NCI-H1436 (cell line): ENCODE data around the gene STEAP1B.
"Not testable (repeated sequence)": the region's sequence is repeated elsewhere in the genome, so short reads cannot be mapped to it uniquely, and the experiment has no call there.

Experiments
- DNase-seq: peaks from one replicate; lab custom pipeline; 2025; lab: John Stamatoyannopoulos, UW

The STEAP1B gene

GRCh38 chr7:22454446-22454845 is 45.5 kb downstream of the STEAP1B start:
- DNase-seq, result no peak

DNA sequence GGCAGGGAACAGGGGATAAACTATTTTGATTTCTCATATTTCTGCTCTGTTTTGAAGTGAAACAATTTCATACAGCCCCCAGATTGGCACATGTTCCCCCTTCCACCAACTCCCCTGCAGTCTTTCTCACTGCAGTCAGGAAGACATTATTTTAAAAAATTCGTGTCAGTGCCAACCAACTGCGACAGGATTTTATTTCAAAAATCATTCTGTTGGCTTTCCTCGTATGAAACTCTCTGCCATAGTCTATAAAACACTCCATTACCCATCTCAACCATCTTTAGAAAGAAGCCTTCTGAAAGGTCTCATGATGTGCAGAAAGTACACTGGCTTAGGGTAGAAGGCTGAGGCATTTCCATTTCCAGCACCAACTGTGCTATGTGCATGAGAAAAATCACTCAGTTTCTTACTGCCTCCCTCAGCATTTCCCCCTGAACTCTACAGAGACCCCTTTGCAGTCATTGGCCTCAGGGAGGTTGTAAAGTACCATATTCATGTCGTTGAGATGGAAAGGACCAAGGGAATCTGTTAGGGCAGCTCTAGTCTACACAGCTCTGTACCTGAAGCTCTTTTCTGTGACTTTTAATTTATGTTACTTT is 46.9 kb downstream of the STEAP1B start:
- no peak for DNase-seq

- DNase-seq, result no peak
These were observed 47.6 kb downstream of the STEAP1B start for GRCh38 chr7:22452142-22452959.

DNA sequence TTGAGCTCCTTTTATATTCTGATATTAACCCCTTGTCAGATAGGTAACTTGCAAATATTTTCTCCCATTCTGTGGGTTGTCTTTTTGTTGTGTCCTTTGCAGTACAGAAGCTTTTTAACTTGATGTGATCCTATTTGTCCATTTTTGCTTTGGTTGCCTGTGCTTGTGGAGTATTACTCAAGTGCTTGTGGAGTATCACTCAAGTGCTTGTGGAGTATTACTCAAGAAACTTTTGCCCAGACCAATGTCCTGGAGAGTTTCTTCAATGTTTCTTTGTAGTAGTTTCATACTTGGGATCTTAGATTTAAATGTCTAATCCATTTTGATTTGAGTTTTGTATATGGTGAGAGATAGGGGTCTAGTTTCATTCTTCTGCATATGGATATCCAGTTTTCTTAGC is 50.0 kb downstream of the STEAP1B start:
- not testable (repeated sequence) for DNase-seq

- DNase-seq, result no peak
These were observed 52.2 kb downstream of the STEAP1B start for GRCh38 chr7:22447762-22448161.

- no peak for DNase-seq
These were observed 53.0 kb downstream of the STEAP1B start for GRCh38 chr7:22447008-22447407.

DNA sequence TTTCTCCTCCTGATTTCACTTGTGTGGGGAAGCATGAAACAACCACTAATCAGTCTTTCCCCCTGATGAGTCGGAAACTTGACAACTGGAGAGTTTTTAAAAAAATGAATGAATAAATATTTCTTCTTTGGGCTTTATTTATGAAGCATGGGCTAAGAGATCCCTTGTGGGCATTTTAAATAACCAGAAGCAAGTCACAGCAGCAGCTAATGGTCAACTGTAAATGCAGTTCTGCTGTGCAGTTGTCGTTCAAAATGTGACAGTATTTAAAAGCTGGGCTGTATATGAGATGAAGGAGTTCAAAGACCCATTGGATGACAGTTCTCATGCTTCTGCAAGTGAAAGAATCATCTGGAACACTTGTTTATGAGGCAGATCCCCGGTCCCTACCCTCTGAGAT is 54.1 kb downstream of the STEAP1B start:
- DNase-seq, result no peak

GRCh38 chr7:22445140-22445743 is 54.7 kb downstream of the STEAP1B start:
- DNase-seq, result no peak

GRCh38 chr7:22444181-22444971 is 55.6 kb downstream of the STEAP1B start:
- no peak for DNase-seq

- DNase-seq, result no peak
These were observed 56.4 kb downstream of the STEAP1B start for GRCh38 chr7:22443370-22444180.

DNA sequence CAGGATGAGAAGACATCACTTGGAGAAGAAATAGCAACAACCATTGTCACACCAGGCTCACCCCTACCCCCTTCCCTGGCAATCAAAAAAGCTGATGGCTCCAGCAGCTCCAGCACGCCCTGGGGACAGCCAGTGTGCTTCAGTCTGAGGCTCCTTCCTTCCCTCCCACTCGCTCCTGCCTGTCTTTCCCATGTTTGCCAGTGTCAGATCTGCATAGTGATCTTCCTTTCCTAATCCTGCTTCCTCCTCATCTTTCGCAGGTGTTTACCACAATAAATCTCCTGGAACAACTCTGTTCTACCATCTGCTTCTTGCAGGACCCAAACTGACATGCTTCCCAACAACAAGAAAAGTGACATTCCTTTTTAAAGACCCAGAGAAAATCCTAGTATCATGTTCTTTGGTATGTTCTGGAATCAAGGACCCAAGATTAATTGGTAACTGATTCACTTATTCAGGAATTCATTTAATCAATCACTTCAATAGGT is 57.1 kb downstream of the STEAP1B start:
- no peak for DNase-seq

GRCh38 chr7:22442187-22442881 is 57.7 kb downstream of the STEAP1B start:
- no peak for DNase-seq

- no peak for DNase-seq
These were observed 58.8 kb downstream of the STEAP1B start for GRCh38 chr7:22441157-22441556.

- no peak for DNase-seq
These were observed 61.0 kb downstream of the STEAP1B start for GRCh38 chr7:22438994-22439393.

GRCh38 chr7:22436552-22436951 is 63.4 kb downstream of the STEAP1B start:
- not testable (repeated sequence) for DNase-seq

- DNase-seq, result no peak
These were observed 64.3 kb downstream of the STEAP1B start for GRCh38 chr7:22435720-22436119.

- DNase-seq, result no peak
These were observed 64.9 kb downstream of the STEAP1B start for GRCh38 chr7:22435105-22435504.

- DNase-seq, result no peak
These were observed 66.1 kb downstream of the STEAP1B start for GRCh38 chr7:22433710-22434460.

GRCh38 chr7:22433165-22433700 is 66.8 kb downstream of the STEAP1B start:
- DNase-seq, result not testable (repeated sequence)
